HCT116 (cell line): ENCODE data around the gene SETX. TPM values are rescaled to one million over a fixed set of nuclear protein-coding genes. Genes with fewer than 3 reads are reported as not detected.

Source experiments
- ATAC-seq: fragments of 200-7000 bp; cut with Tn5 transposase; 2 replicates; pipeline ENCODE4 v1.9.1; 2020; ENCODE audit warnings: mild to moderate bottlenecking, moderate library complexity
- BruUV-seq: library from RNA; stranded (reverse); fragments of 400-500 nt; replicated peaks from 2 replicates; lab custom pipeline; 2021; lab: Mats Ljungman, UMichigan
- CTCF ChIA-PET: fragments of 300-600 bp; sonication (Branson Sonifier 250); formaldehyde crosslinking; loops from one replicate; lab custom pipeline; 2021; ENCODE audit warnings: antibody characterized with exemption; lab: Charles Lee
- POLR2A ChIA-PET: fragments of 300-600, 350-600 bp; sonication (Branson Sonifier 250); formaldehyde crosslinking; loops from one replicate; lab custom pipeline; 2021; ENCODE audit warnings: antibody characterized with exemption; lab: Charles Lee
- RAD21 ChIA-PET, 2 experiments: fragments of 300-600 bp; sonication (Branson Sonifier 250); formaldehyde crosslinking; loops; one replicate each; lab custom pipeline; 2023; ENCODE audit warnings: low total read pairs in 2 of 2; ENCODE audit not compliant: uncharacterized antibody in 2 of 2, unreplicated experiment in 2 of 2, low non-redundant PET in 1 of 2; lab: Charles Lee
- DNase-seq: peaks from one replicate; pipeline ENCODE4 v3.0.0-alpha.2; 2010; ENCODE audit warnings: low read depth, low spot score
- H2AFZ ChIP-seq: fragments of 200-600 bp; shearing (Covaris generic), sonication (generic); 2 replicates; pipeline ENCODE4 v1.6.1; 2017; ENCODE audit warnings: low read depth, mixed run types, mixed read lengths, antibody characterized with exemption, low read length; ENCODE audit not compliant: poor library complexity, severe bottlenecking
- H3K27ac ChIP-seq: 2 replicates; pipeline ENCODE4 v1.5.1; 2012; ENCODE audit warnings: low read depth, low read length
- H3K27me3 ChIP-seq: fragments of 200-600 bp; sonication (generic); 2 replicates; pipeline ENCODE4 v1.6.1; 2016; ENCODE audit warnings: mixed run types, low read length, mixed read lengths; ENCODE audit not compliant: insufficient read depth
- H3K36me3 ChIP-seq, 2 experiments: fragments of 200-500 bp in 1 of 2; fragments of 200-600 bp in 1 of 2; sonication (Bioruptor generic) in 1 of 2; sonication (generic) in 1 of 2; 2 replicates each; pipeline versions ENCODE4 v1.5.1 to v1.6.1; 2014 to 2016; ENCODE audit warnings: low read length in 2 of 2, inconsistent platforms in 1 of 2, mixed read lengths in 1 of 2, mixed run types in 1 of 2; ENCODE audit not compliant: insufficient read depth in 2 of 2, control insufficient read depth in 1 of 2
- H3K4me1 ChIP-seq, 2 experiments: fragments of 200-600 bp in 1 of 2; sonication (generic) in 1 of 2; 2 replicates each; pipeline versions ENCODE4 v1.5.1 to v1.6.1; 2012 to 2017; ENCODE audit warnings: low read length in 2 of 2, inconsistent platforms in 1 of 2, mild to moderate bottlenecking in 1 of 2, mixed read lengths in 1 of 2, mixed run types in 1 of 2, moderate library complexity in 1 of 2; ENCODE audit not compliant: insufficient read depth in 2 of 2, control insufficient read depth in 1 of 2
- H3K4me2 ChIP-seq: fragments of 200-600 bp; sonication (generic); 2 replicates; pipeline ENCODE4 v1.6.1; 2017; ENCODE audit warnings: mixed run types, low read length, mixed read lengths
- H3K4me3 ChIP-seq, 2 experiments: fragments of 200-600 bp in 1 of 2; sonication (generic) in 1 of 2; replicated peaks in 1 of 2; 2 replicates each; pipeline ENCODE4 v1.5.1; 2011 to 2016; ENCODE audit warnings: low read length in 2 of 2, control low read depth in 1 of 2, low read depth in 1 of 2, mild to moderate bottlenecking in 1 of 2, mixed read lengths in 1 of 2, mixed run types in 1 of 2
- H3K79me2 ChIP-seq: fragments of 200-600 bp; sonication (generic); 2 replicates; pipeline ENCODE4 v1.6.1; 2017; ENCODE audit warnings: mild to moderate bottlenecking, mixed run types, low read length, moderate library complexity, mixed read lengths; ENCODE audit not compliant: insufficient read depth
- H3K9ac ChIP-seq: fragments of 200-600 bp; sonication (generic); 2 replicates; pipeline ENCODE4 v1.6.1; 2016; ENCODE audit warnings: low read length, mixed read lengths
- H3K9me2 ChIP-seq: fragments of 200-600 bp; sonication (generic), shearing (Covaris generic); 2 replicates; pipeline ENCODE4 v1.6.1; 2017; ENCODE audit warnings: mixed run types, mild to moderate bottlenecking, moderate library complexity; ENCODE audit not compliant: insufficient read depth
- H3K9me3 ChIP-seq, 2 experiments: fragments of 200-500 bp in 1 of 2; fragments of 200-600 bp in 1 of 2; sonication (Bioruptor generic) in 1 of 2; sonication (generic) in 1 of 2; 2 replicates each; pipeline ENCODE4 v1.6.1; 2014 to 2017; ENCODE audit warnings: low read length in 2 of 2, mixed read lengths in 2 of 2, inconsistent platforms in 1 of 2, low read depth in 1 of 2, mild to moderate bottlenecking in 1 of 2, mixed run types in 1 of 2, moderate library complexity in 1 of 2; ENCODE audit not compliant: control insufficient read depth in 1 of 2, insufficient read depth in 1 of 2
- H4K20me1 ChIP-seq: fragments of 200-600 bp; sonication (generic), shearing (Covaris generic); 2 replicates; pipeline ENCODE4 v1.6.1; 2017; ENCODE audit warnings: mixed run types, mild to moderate bottlenecking, moderate library complexity; ENCODE audit not compliant: insufficient read depth
- CEBPB ChIP-seq: IDR thresholded peaks from 2 replicates; pipeline ENCODE4 v1.6.1; 2012; ENCODE audit warnings: low read depth
- EZH2 ChIP-seq: fragments of 200-600 bp; sonication (generic); IDR thresholded peaks from 2 replicates; pipeline ENCODE4 v1.6.1; 2017; ENCODE audit warnings: antibody characterized with exemption, mixed run types
- EZH2phosphoT487 ChIP-seq: fragments of 200-600 bp; IDR thresholded peaks from 2 replicates; pipeline ENCODE4 v1.6.1; 2018; ENCODE audit warnings: antibody characterized with exemption, borderline replicate concordance
- FOSL1 ChIP-seq: IDR thresholded peaks from 2 replicates; pipeline ENCODE4 v1.6.1; 2012; ENCODE audit warnings: low read depth
- JUND ChIP-seq: IDR thresholded peaks from 2 replicates; pipeline ENCODE4 v1.6.1; 2012
- POLR2AphosphoS5 ChIP-seq: IDR thresholded peaks from 2 replicates; pipeline ENCODE4 v1.6.1; 2011; ENCODE audit warnings: mild to moderate bottlenecking, low read depth, low read length, moderate library complexity
- RAD21 ChIP-seq: IDR thresholded peaks from 2 replicates; pipeline ENCODE4 v1.6.1; 2012; ENCODE audit warnings: low read depth, mild to moderate bottlenecking
- REST ChIP-seq: IDR thresholded peaks from 2 replicates; pipeline ENCODE4 v1.6.1; 2012; ENCODE audit warnings: low read depth
- SIN3A ChIP-seq: IDR thresholded peaks from 2 replicates; pipeline ENCODE4 v1.6.1; 2012; ENCODE audit warnings: low read depth
- YY1 ChIP-seq: IDR thresholded peaks from 2 replicates; pipeline ENCODE4 v1.6.1; 2011; ENCODE audit warnings: low read length, low read depth, moderate library complexity, mild to moderate bottlenecking; ENCODE audit not compliant: insufficient replicate concordance; ENCODE audit errors: extremely low read depth
- intact Hi-C: fragments of 100-400 bp; cut with micrococcal nuclease; formaldehyde crosslinking; loops from 2 replicates; pipeline ENCODE4 v1.10.0; 2022
- total RNA-seq: library from RNA; stranded (reverse); gene quantifications from one replicate; pipeline ENCODE4 v1.2.1, GENCODE V29; 2021; ENCODE audit not compliant: unreplicated experiment
- TF ChIP-seq, protein P1 (sequence below): IDR thresholded peaks from 2 replicates; pipeline ENCODE4 v1.6.1; 2011; ENCODE audit warnings: mild to moderate bottlenecking, low read length, moderate library complexity; ENCODE audit not compliant: insufficient replicate concordance; ENCODE audit errors: extremely low read depth

Gene SETX
- total RNA-seq, 1 experiment from 2014 or later: 38.5 TPM

DNA sequence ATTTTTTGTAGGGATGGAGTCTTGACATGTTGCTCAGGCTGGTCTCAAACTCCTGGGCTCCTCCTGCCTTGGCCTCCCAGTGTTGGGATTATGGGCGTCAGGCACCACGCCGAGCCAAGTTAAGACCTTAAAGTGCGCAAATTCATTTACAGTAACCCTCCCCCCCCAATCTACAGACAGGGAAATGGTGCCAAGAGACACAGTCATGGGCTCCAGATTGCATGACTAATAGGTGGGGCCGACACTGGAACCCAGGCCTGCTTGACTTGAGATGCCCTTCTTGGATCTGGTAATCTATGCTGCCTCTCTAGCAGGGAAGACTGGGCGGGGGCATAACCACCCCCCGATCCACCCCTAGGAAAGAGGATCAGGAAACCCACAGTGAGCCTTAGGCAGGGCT lies 32.3 kb upstream of the SETX start:
- H3K4me3 ChIP-seq: no peak overlapping the region
- TF ChIP-seq YY1 (no peak), CEBPB (no peak), EZH2 (no peak), SIN3A (no peak), EZH2phosphoT487 (no peak), RAD21 (no peak), JUND (no peak), REST (no peak), POLR2AphosphoS5 (no peak), FOSL1 (no peak)
- TF ChIP-seq, protein P1, sequence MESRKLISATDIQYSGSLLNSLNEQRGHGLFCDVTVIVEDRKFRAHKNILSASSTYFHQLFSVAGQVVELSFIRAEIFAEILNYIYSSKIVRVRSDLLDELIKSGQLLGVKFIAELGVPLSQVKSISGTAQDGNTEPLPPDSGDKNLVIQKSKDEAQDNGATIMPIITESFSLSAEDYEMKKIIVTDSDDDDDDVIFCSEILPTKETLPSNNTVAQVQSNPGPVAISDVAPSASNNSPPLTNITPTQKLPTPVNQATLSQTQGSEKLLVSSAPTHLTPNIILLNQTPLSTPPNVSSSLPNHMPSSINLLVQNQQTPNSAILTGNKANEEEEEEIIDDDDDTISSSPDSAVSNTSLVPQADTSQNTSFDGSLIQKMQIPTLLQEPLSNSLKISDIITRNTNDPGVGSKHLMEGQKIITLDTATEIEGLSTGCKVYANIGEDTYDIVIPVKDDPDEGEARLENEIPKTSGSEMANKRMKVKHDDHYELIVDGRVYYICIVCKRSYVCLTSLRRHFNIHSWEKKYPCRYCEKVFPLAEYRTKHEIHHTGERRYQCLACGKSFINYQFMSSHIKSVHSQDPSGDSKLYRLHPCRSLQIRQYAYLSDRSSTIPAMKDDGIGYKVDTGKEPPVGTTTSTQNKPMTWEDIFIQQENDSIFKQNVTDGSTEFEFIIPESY: no peak
- no peaks in the 10 kb centered on the region for H3K4me1 ChIP-seq
- no peaks in the 10 kb centered on the region for H3K79me2 ChIP-seq
- ChIA-PET POLR2A (no interaction called here), CTCF (no interaction called here), RAD21 (no interaction called here)
- no peaks in the 10 kb centered on the region for H4K20me1 ChIP-seq
- ATAC-seq (no peak), DNase-seq (no peak)
- no peak overlapping the region for H3K4me2 ChIP-seq
- H3K36me3 ChIP-seq: peaks cover 41 to 50% of the 10 kb centered on the region in 2 experiments
- H3K9ac ChIP-seq: no peak overlapping the region
- intact Hi-C loops: loop anchor here (10.0 kb wide), 1 partner anchor 602 kb away; no protein-coding TSS in a partner anchor
- no peaks in the 10 kb centered on the region for H3K9me2 ChIP-seq
- H3K27me3 ChIP-seq: no peaks in the 10 kb centered on the region
- BruUV-seq: no TSS peak
- H3K27ac ChIP-seq: no peak overlapping the region
- H3K9me3 ChIP-seq: no peaks in the 10 kb centered on the region
- H2AFZ ChIP-seq: no peak overlapping the region
